Panc1 (cell line): ENCODE results near the gene UBE2V1. TPM values are rescaled to one million over a fixed set of nuclear protein-coding genes. Genes with fewer than 3 reads are reported as not detected.
A peak's percentile ranks its signal among the peaks of the same experiment; 100 is the strongest.

Source experiments
- ATAC-seq: fragments of 200-7000 bp; cut with Tn5 transposase; 2 replicates; pipeline ENCODE4 v1.9.1; 2020; ENCODE audit warnings: mild to moderate bottlenecking, moderate library complexity
- BruUV-seq: library from RNA; stranded (reverse); fragments of 400-500 nt; replicated peaks from 2 replicates; lab custom pipeline; 2021; lab: Mats Ljungman, UMichigan
- CTCF ChIA-PET: fragments of 300-600 bp; sonication (Branson Sonifier 250); formaldehyde crosslinking; loops from one replicate; lab custom pipeline; 2022; ENCODE audit warnings: antibody characterized with exemption; lab: Charles Lee
- POLR2A ChIA-PET: fragments of 300-600 bp; sonication (Branson Sonifier 250); formaldehyde crosslinking; loops from one replicate; lab custom pipeline; 2022; ENCODE audit warnings: antibody characterized with exemption; lab: Charles Lee
- DNase-seq: peaks from one replicate; pipeline ENCODE4 v3.0.0-alpha.2; 2010; ENCODE audit warnings: low read depth, low spot score
- H3K27ac ChIP-seq: 2 replicates; pipeline ENCODE4 v1.5.1; 2011; ENCODE audit warnings: mild to moderate bottlenecking, low read length, inconsistent platforms
- H3K27me3 ChIP-seq: fragments of 200-500 bp; sonication (Bioruptor generic); 2 replicates; pipeline ENCODE4 v1.6.0; 2014; ENCODE audit warnings: low read length, inconsistent platforms; ENCODE audit not compliant: control insufficient read depth, insufficient read depth
- H3K36me3 ChIP-seq: fragments of 200-500 bp; sonication (Bioruptor generic); 2 replicates; pipeline ENCODE4 v1.5.1; 2014; ENCODE audit warnings: inconsistent platforms, mild to moderate bottlenecking, low read length, moderate library complexity; ENCODE audit not compliant: control insufficient read depth, insufficient read depth
- H3K4me1 ChIP-seq: 2 replicates; pipeline ENCODE4 v1.5.1; 2011; ENCODE audit warnings: inconsistent platforms, mild to moderate bottlenecking, low read length, moderate library complexity; ENCODE audit not compliant: control insufficient read depth, insufficient read depth
- H3K4me3 ChIP-seq, 2 experiments: 2 replicates each; pipeline ENCODE4 v1.5.1; 2011 to 2012; ENCODE audit warnings: low read depth in 2 of 2, low read length in 2 of 2, mild to moderate bottlenecking in 2 of 2, inconsistent platforms in 1 of 2, moderate library complexity in 1 of 2
- H3K9me3 ChIP-seq: fragments of 200-500 bp; sonication (Bioruptor generic); 2 replicates; pipeline ENCODE4 v1.5.1; 2014; ENCODE audit warnings: low read depth, mild to moderate bottlenecking, inconsistent platforms, low read length, moderate library complexity; ENCODE audit not compliant: control insufficient read depth, insufficient read depth
- POLR2AphosphoS5 ChIP-seq: IDR thresholded peaks from 2 replicates; pipeline ENCODE4 v1.6.1; 2012; ENCODE audit warnings: mild to moderate bottlenecking, low read depth, low read length, moderate library complexity
- REST ChIP-seq, 2 experiments: IDR thresholded peaks; 2 replicates each; pipeline ENCODE4 v1.6.1; 2011 to 2012; ENCODE audit warnings: low read depth in 2 of 2, control low read depth in 1 of 2, low read length in 1 of 2, mild to moderate bottlenecking in 1 of 2, moderate library complexity in 1 of 2; ENCODE audit not compliant: insufficient read depth in 1 of 2
- SIN3A ChIP-seq: IDR thresholded peaks from 2 replicates; pipeline ENCODE4 v1.6.1; 2012; ENCODE audit warnings: low read depth, mild to moderate bottlenecking, low read length, moderate library complexity, borderline replicate concordance; ENCODE audit not compliant: insufficient read depth
- TCF7L2 ChIP-seq: IDR thresholded peaks from 2 replicates; pipeline ENCODE4 v1.6.1; 2011; ENCODE audit warnings: mild to moderate bottlenecking, low read depth, low read length, inconsistent platforms
- in situ Hi-C: cut with HindIII; loops from 2 replicates; pipeline ENCODE4 v1.10.0; 2016; ENCODE audit warnings: low sequenced_read_pairs, low pct_unique_long_range_greater_than_20kb
- intact Hi-C: fragments of 100-400 bp; cut with micrococcal nuclease; formaldehyde crosslinking; loops from one replicate; pipeline ENCODE4 v1.10.0; 2022; ENCODE audit not compliant: unreplicated experiment
- total RNA-seq: library from RNA; stranded (reverse); gene quantifications from one replicate; pipeline ENCODE4 v1.2.1, GENCODE V29; 2021; ENCODE audit not compliant: unreplicated experiment
- TF ChIP-seq, protein P1 (sequence below): fragments of 450-650 bp; IDR thresholded peaks from 2 replicates; pipeline ENCODE4 v1.5.1; 2017; ENCODE audit warnings: mild to moderate bottlenecking

Gene UBE2V1
- total RNA-seq, 1 experiment from 2014 or later = 115 TPM

GRCh38 chr20:50101887-50102286 lies 11.1 kb downstream of the UBE2V1 start:
- CTCF ChIA-PET = interaction anchor here (0.7 kb wide), 1 partner anchor 20 kb away, joined by 3 read pairs; no protein-coding TSS in a partner anchor
- Histone ChIP-seq H3K27me3 (no peaks in the 10 kb centered on the region), H3K36me3 (peaks cover 8% of the 10 kb centered on the region; the same call in 1 of the 2 replicates), H3K4me1 (peaks cover 66% of the 10 kb centered on the region), H3K9me3 (no peaks in the 10 kb centered on the region), H3K4me3 (no peak overlapping the region), H3K27ac (peak overlapping the region; percentile 79)
- ATAC-seq (peak; percentile 20; the same call in 1 of the 2 replicates), DNase-seq (no peak)
- TF ChIP-seq, protein P1, sequence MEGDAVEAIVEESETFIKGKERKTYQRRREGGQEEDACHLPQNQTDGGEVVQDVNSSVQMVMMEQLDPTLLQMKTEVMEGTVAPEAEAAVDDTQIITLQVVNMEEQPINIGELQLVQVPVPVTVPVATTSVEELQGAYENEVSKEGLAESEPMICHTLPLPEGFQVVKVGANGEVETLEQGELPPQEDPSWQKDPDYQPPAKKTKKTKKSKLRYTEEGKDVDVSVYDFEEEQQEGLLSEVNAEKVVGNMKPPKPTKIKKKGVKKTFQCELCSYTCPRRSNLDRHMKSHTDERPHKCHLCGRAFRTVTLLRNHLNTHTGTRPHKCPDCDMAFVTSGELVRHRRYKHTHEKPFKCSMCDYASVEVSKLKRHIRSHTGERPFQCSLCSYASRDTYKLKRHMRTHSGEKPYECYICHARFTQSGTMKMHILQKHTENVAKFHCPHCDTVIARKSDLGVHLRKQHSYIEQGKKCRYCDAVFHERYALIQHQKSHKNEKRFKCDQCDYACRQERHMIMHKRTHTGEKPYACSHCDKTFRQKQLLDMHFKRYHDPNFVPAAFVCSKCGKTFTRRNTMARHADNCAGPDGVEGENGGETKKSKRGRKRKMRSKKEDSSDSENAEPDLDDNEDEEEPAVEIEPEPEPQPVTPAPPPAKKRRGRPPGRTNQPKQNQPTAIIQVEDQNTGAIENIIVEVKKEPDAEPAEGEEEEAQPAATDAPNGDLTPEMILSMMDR = no peak
- TF ChIP-seq TCF7L2 (no peak), REST (IDR thresholded peaks at IDR 0.05; ENCODE audit: insufficient read depth in 1 of 2, low read depth in 2 of 2, low read length in 1 of 2) (no peak), SIN3A (no peak), POLR2AphosphoS5 (no peak)
- intact Hi-C loops (no loop called here), in situ Hi-C loops (no loop called here)
- POLR2A ChIA-PET = interaction anchor here (0.7 kb wide), 1 partner anchor 15 kb away, joined by 3 read pairs; no protein-coding TSS in a partner anchor
- no TSS peak for BruUV-seq

DNA sequence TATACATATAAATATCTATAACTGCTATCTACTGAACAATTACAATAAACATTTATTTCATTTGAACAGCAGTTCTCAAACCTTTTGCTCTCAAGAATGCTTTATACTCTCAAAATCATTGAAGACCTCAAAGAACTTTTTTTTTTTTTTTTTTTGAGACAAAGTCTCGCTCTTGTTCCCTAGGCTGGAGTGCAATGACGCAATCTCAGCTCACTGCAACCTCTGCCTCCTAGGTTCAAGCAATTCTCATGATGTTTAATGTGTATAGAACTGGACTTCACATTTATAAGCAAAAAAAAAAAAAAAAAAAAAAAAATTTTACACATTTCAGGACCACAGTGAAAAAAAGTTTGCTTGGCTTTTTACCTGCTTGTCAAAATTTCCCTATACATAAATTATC lies 11.7 kb downstream of the UBE2V1 start:
- no TSS peak for BruUV-seq
- Histone ChIP-seq H3K4me1 (peaks cover 60% of the 10 kb centered on the region), H3K4me3 (no peak overlapping the region), H3K9me3 (no peaks in the 10 kb centered on the region), H3K27me3 (no peaks in the 10 kb centered on the region), H3K36me3 (peaks cover 10% of the 10 kb centered on the region; the same call in 1 of the 2 replicates), H3K27ac (peak overlapping the region; percentile 79)
- intact Hi-C loops = no loop called here
- ChIA-PET POLR2A (no interaction called here), CTCF (interaction anchor here (0.6 to 0.7 kb wide), 2 partner anchors 18 to 65 kb away, joined by 6 to 9 read pairs; no protein-coding TSS in a partner anchor)
- ATAC-seq (no peak), DNase-seq (no peak)
- in situ Hi-C loops = no loop called here
- TF ChIP-seq, protein P1 = no peak
- TF ChIP-seq POLR2AphosphoS5 (no peak), TCF7L2 (no peak), REST (IDR thresholded peaks at IDR 0.05; ENCODE audit: insufficient read depth in 1 of 2, low read depth in 2 of 2, low read length in 1 of 2) (no peak), SIN3A (no peak)
